H9 (cell line): ENCODE results near the gene TTC7B. TPM values are rescaled to one million over a fixed set of nuclear protein-coding genes. Genes with fewer than 3 reads are reported as not detected.
A peak's percentile ranks its signal among the peaks of the same experiment; 100 is the strongest.

ENCODE experiments used
- DNase-seq: peaks from one replicate; pipeline ENCODE4 v3.0.0-alpha.2; 2017
- H2AFZ ChIP-seq: one replicate; pipeline ENCODE4 v1.6.1; 2013; ENCODE audit warnings: mild to moderate bottlenecking, low read length, control low read depth, moderate library complexity
- H2AK5ac ChIP-seq: 2 replicates; pipeline ENCODE4 v1.6.1; 2013; ENCODE audit warnings: low read length, control low read depth, mixed read lengths; ENCODE audit not compliant: insufficient read length
- H2BK120ac ChIP-seq: one replicate; pipeline ENCODE4 v1.6.1; 2013; ENCODE audit warnings: low read depth, mild to moderate bottlenecking, low read length, control low read depth, inconsistent platforms; ENCODE audit not compliant: poor library complexity, severe bottlenecking
- H2BK12ac ChIP-seq: 2 replicates; pipeline ENCODE4 v1.6.1; 2013; ENCODE audit warnings: low read length, control low read depth, mixed read lengths, low read depth; ENCODE audit not compliant: insufficient read length
- H2BK15ac ChIP-seq: 2 replicates; pipeline ENCODE4 v1.6.1; 2013; ENCODE audit warnings: low read depth, low read length, control low read depth
- H2BK20ac ChIP-seq: one replicate; pipeline ENCODE4 v1.6.1; 2013; ENCODE audit warnings: low read depth, mild to moderate bottlenecking, low read length, control low read depth, inconsistent platforms; ENCODE audit not compliant: poor library complexity, severe bottlenecking
- H2BK5ac ChIP-seq: 2 replicates; pipeline ENCODE4 v1.6.1; 2013; ENCODE audit warnings: low read length, control low read depth, mixed read lengths; ENCODE audit not compliant: insufficient read length
- H3K14ac ChIP-seq: 2 replicates; pipeline ENCODE4 v1.6.1; 2013; ENCODE audit warnings: low read length, control low read depth; ENCODE audit not compliant: insufficient read depth
- H3K18ac ChIP-seq: 2 replicates; pipeline ENCODE4 v1.6.1; 2013; ENCODE audit warnings: low read depth, mild to moderate bottlenecking, mixed read lengths, low read length, control low read depth; ENCODE audit not compliant: insufficient read length
- H3K23ac ChIP-seq: 2 replicates; pipeline ENCODE4 v1.6.1; 2013; ENCODE audit warnings: low read length, control low read depth, mixed read lengths, low read depth; ENCODE audit not compliant: insufficient read length
- H3K23me2 ChIP-seq: 2 replicates; pipeline ENCODE4 v1.6.1; 2013; ENCODE audit warnings: low read depth, mild to moderate bottlenecking, mixed read lengths, low read length, control low read depth; ENCODE audit not compliant: insufficient read length, poor library complexity, severe bottlenecking
- H3K27ac ChIP-seq: 2 replicates; pipeline ENCODE4 v1.5.1; 2013; ENCODE audit warnings: low read length, control low read depth, mixed read lengths, low read depth; ENCODE audit not compliant: insufficient read length
- H3K27me3 ChIP-seq: 2 replicates; pipeline ENCODE4 v1.6.1; 2013; ENCODE audit warnings: low read length, control low read depth, inconsistent platforms; ENCODE audit not compliant: insufficient read depth
- H3K4ac ChIP-seq: 2 replicates; pipeline ENCODE4 v1.6.1; 2013; ENCODE audit warnings: low read depth, mild to moderate bottlenecking, control low read depth, inconsistent platforms, low read length, moderate library complexity
- H3K4me1 ChIP-seq: 2 replicates; pipeline ENCODE4 v1.6.1; 2013; ENCODE audit warnings: low read length, control low read depth, inconsistent platforms; ENCODE audit not compliant: insufficient read depth
- H3K4me2 ChIP-seq: 2 replicates; pipeline ENCODE4 v1.6.1; 2013; ENCODE audit warnings: low read length, control low read depth, mixed read lengths; ENCODE audit not compliant: insufficient read length, insufficient read depth
- H3K56ac ChIP-seq: 2 replicates; pipeline ENCODE4 v1.6.1; 2013; ENCODE audit warnings: low read depth, mild to moderate bottlenecking, mixed read lengths, low read length, control low read depth; ENCODE audit not compliant: insufficient read length
- H3K79me1 ChIP-seq: 2 replicates; pipeline ENCODE4 v1.6.1; 2013; ENCODE audit warnings: low read depth, mild to moderate bottlenecking, moderate library complexity, low read length, control low read depth, inconsistent platforms; ENCODE audit not compliant: insufficient read depth, poor library complexity, severe bottlenecking
- H3K79me2 ChIP-seq: 2 replicates; pipeline ENCODE4 v1.6.1; 2013; ENCODE audit warnings: low read length, control low read depth, inconsistent platforms; ENCODE audit not compliant: insufficient read depth
- H3K9ac ChIP-seq: 2 replicates; pipeline ENCODE4 v1.6.1; 2013; ENCODE audit warnings: low read length, control low read depth, mixed read lengths; ENCODE audit not compliant: insufficient read length; ENCODE audit errors: extremely low read depth
- H3K9me3 ChIP-seq: one replicate; pipeline ENCODE4 v1.6.1; 2013; ENCODE audit warnings: low read depth, low read length, inconsistent platforms; ENCODE audit not compliant: control insufficient read depth
- H3T11ph ChIP-seq: one replicate; pipeline ENCODE4 v1.6.1; 2013; ENCODE audit warnings: mild to moderate bottlenecking, low read length, control low read depth, inconsistent platforms
- H4K20me1 ChIP-seq: one replicate; pipeline ENCODE4 v1.6.1; 2013; ENCODE audit not compliant: control insufficient read depth, insufficient read length, insufficient read depth
- H4K5ac ChIP-seq: 2 replicates; pipeline ENCODE4 v1.6.1; 2013; ENCODE audit warnings: low read depth, mild to moderate bottlenecking, mixed read lengths, low read length, control low read depth; ENCODE audit not compliant: insufficient read length
- H4K8ac ChIP-seq: replicated peaks from 2 replicates; pipeline ENCODE4 v1.6.1; 2013; ENCODE audit warnings: low read length, control low read depth, mixed read lengths, low read depth; ENCODE audit not compliant: insufficient read length
- H4K91ac ChIP-seq: 2 replicates; pipeline ENCODE4 v1.6.1; 2013; ENCODE audit warnings: low read depth, mild to moderate bottlenecking, moderate library complexity, mixed read lengths, low read length, control low read depth; ENCODE audit not compliant: insufficient read length
- H3K27ac Mint-ChIP-seq, 3 experiments: 2 replicates in 2 of 3; 3 replicates in 1 of 3; pipeline ENCODE4 v1.8.0; 2020 to 2021; ENCODE audit warnings: mixed read lengths in 3 of 3, mild to moderate bottlenecking in 1 of 3, moderate library complexity in 1 of 3
- H3K27me3 Mint-ChIP-seq: 2 replicates; pipeline ENCODE4 v1.8.0; 2021; ENCODE audit warnings: low read depth, mild to moderate bottlenecking, moderate library complexity, mixed read lengths
- H3K36me3 Mint-ChIP-seq, 3 experiments: 2 replicates in 2 of 3; 3 replicates in 1 of 3; pipeline ENCODE4 v1.8.0; 2020 to 2021; ENCODE audit warnings: low read depth in 3 of 3, mixed read lengths in 3 of 3; ENCODE audit not compliant: insufficient read depth in 1 of 3
- H3K4me1 Mint-ChIP-seq, 2 experiments: 2 replicates each; pipeline ENCODE4 v1.8.0; 2020; ENCODE audit warnings: mixed read lengths in 2 of 2
- H3K4me3 Mint-ChIP-seq, 2 experiments: 2 replicates in 1 of 2; 3 replicates in 1 of 2; pipeline ENCODE4 v1.8.0; 2020 to 2021; ENCODE audit warnings: mild to moderate bottlenecking in 2 of 2, mixed read lengths in 2 of 2, moderate library complexity in 1 of 2
- H3K9me3 Mint-ChIP-seq, 2 experiments: 2 replicates in 1 of 2; 3 replicates in 1 of 2; pipeline ENCODE4 v1.8.0; 2020; ENCODE audit warnings: mild to moderate bottlenecking in 2 of 2, mixed read lengths in 2 of 2, moderate library complexity in 1 of 2
- WGBS: extraction: QIAGEN DNeasy Blood & Tissue Kit; methylation state at CpG from one replicate; pipeline ENCODE4 v1.1.7; 2013; ENCODE audit warnings: missing lambda C conversion rate, low lambda C conversion rate, mixed read lengths; ENCODE audit not compliant: insufficient read length; ENCODE audit errors: extremely low coverage; 5-methylcytosine and 5-hydroxymethylcytosine counted together
- total RNA-seq: library from RNA; stranded (reverse); gene quantifications from 2 replicates; pipeline ENCODE4 v1.2.1, GENCODE V29; 2021
- TF ChIP-seq, protein P1 (sequence below): fragments of 200-600 bp; sonication (generic); conservative IDR thresholded peaks from 3 replicates; pipeline ENCODE4 v1.8.0; 2021; ENCODE audit warnings: antibody characterized with exemption, mild to moderate bottlenecking

The TTC7B gene
- total RNA-seq, 1 experiment from 2014 or later, result 33.7 TPM

GRCh38 chr14:90521930-90522483 lies 294.2 kb downstream of the TTC7B start:
- H3K27ac Mint-ChIP-seq, result peak overlapping the region in 1 of 3 experiments; percentile 68; a peak in 2 of 7 replicates
- Histone ChIP-seq H2BK15ac (no peak overlapping the region), H2BK5ac (no peak overlapping the region), H3K4me2 (no peak overlapping the region), H4K20me1 (no peaks in the 10 kb centered on the region), H3K18ac (no peak overlapping the region), H3K23ac (no peak overlapping the region), H3K9me3 (no peaks in the 10 kb centered on the region), H3K9ac (no peak overlapping the region), H3K79me2 (no peaks in the 10 kb centered on the region), H3K79me1 (no peaks in the 10 kb centered on the region), H2BK12ac (no peak overlapping the region), H4K8ac (no peak overlapping the region), H3K27me3 (no peaks in the 10 kb centered on the region), H3K23me2 (no peaks in the 10 kb centered on the region), H3K14ac (no peak overlapping the region), H2BK20ac (no peak overlapping the region), H3K4me1 (no peaks in the 10 kb centered on the region), H4K91ac (no peak overlapping the region), H3K4ac (no peak overlapping the region), H3T11ph (no peak overlapping the region), H2BK120ac (no peak overlapping the region), H3K56ac (no peak overlapping the region), H2AK5ac (no peak overlapping the region), H2AFZ (no peak overlapping the region), H4K5ac (no peak overlapping the region), H3K27ac (no peak overlapping the region)
- no CpG with 5 or more reads among the region's 18 CpGs for WGBS
- DNase-seq, result no peak
- no peak overlapping the region; a peak in 1 of 5 replicates for H3K4me3 Mint-ChIP-seq
- TF ChIP-seq, protein P1, sequence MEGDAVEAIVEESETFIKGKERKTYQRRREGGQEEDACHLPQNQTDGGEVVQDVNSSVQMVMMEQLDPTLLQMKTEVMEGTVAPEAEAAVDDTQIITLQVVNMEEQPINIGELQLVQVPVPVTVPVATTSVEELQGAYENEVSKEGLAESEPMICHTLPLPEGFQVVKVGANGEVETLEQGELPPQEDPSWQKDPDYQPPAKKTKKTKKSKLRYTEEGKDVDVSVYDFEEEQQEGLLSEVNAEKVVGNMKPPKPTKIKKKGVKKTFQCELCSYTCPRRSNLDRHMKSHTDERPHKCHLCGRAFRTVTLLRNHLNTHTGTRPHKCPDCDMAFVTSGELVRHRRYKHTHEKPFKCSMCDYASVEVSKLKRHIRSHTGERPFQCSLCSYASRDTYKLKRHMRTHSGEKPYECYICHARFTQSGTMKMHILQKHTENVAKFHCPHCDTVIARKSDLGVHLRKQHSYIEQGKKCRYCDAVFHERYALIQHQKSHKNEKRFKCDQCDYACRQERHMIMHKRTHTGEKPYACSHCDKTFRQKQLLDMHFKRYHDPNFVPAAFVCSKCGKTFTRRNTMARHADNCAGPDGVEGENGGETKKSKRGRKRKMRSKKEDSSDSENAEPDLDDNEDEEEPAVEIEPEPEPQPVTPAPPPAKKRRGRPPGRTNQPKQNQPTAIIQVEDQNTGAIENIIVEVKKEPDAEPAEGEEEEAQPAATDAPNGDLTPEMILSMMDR, result no peak
- peaks cover 16 to 24% of the 10 kb centered on the region in 2 experiments for H3K4me1 Mint-ChIP-seq
- no peaks in the 10 kb centered on the region; the same call in 1 of the 2 replicates for H3K27me3 Mint-ChIP-seq
- peaks cover 6 to 7% of the 10 kb centered on the region in 2 experiments; a peak in 4 of 5 replicates for H3K9me3 Mint-ChIP-seq
- H3K36me3 Mint-ChIP-seq, result peaks cover 4 to 6% (median 4%) of the 10 kb centered on the region in 3 experiments; a peak in 5 of 7 replicates
